ENCODE results near the gene CLMN.

CLMN gene

DNA sequence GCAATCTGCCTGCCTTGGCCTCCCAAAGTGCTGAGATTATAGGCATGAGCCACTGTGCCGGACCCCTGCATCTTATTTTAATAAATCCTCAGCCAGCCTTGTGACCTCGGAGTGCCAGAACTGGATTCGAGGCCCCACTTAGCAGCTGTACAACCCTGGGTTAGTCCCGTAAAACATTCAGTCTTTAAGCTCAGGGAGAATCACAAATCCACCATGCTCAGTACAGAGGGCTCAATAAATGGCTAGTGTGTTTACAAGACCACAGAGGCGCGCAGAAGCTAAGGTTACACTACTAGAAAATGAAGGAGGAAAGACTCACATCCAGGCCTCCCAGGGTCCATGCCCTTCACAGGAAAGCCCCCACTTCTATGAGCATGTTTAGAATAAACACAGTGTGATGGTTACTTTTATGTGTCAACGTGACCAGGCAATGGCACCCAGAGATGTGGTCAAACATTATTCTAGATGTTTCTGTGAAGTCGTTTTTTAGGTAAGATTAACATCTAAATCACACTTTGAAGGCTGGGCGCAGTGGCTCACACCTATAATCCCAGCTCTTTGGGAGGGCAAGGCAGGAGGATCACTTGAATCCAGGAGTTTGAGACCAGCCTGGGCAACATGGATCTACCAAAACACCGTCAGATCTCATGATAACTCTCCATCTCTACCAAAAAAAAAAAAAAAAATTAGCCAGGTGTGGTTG, 55.3 kb downstream of the CLMN start:
- DNase-seq (ENCODE audit: low read depth in 3 of 3, low spot score in 1 of 3), result no peak

DNA sequence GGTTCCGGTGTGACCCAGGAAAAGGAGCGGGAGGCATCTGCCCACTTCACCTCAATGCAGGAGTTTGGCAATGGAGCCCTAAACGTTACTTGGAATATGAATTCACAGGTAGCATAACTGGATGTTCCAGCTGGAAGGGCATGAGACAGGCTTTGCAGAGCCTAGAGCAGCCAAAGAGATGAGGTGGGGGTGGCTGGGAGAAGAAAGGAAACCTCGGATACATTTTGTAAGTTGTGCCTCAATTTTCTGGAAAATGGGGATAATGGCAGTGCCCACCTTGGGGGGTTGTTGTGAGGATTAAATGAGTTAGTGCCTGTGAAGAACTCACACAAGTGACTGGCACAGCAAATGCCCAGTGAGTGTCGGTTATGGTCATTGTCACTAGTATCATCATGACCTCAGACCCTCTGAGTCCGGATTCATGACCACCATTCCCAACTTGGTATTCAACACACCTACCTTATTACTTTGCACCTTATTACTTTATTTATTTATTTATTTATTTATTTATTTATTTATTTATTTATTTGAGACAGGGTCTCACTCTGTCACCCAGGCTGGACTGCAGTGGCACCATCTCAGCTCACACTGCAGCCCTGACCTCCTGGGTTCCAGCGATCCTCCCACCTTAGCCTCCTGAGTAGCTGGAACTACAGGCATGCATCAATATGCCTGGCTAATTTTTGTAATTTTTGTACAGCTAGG, 56.0 kb downstream of the CLMN start:
- no peak for DNase-seq (ENCODE audit: low read depth in 3 of 3, low spot score in 1 of 3)

DNA sequence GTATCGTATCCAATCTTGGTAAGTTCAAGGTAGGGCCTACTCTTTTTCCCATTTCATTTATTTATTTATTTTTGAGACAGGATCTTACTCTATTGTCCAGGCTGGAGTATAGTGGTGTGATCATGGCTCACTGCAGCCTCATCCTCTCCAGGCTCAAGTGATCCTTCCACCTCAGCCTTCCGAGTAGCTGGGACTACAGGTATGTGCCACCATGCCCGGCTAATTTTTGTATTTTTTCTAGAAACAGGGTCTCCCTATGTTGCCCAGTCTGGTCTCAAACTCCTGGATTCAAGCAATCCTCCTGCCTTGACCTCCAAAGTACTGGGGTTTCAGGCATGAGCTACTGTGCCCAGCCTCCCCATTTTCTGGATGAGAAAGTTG, 57.2 kb downstream of the CLMN start:
- DNase-seq (ENCODE audit: low read depth in 3 of 3, low spot score in 1 of 3), result no peak

DNA sequence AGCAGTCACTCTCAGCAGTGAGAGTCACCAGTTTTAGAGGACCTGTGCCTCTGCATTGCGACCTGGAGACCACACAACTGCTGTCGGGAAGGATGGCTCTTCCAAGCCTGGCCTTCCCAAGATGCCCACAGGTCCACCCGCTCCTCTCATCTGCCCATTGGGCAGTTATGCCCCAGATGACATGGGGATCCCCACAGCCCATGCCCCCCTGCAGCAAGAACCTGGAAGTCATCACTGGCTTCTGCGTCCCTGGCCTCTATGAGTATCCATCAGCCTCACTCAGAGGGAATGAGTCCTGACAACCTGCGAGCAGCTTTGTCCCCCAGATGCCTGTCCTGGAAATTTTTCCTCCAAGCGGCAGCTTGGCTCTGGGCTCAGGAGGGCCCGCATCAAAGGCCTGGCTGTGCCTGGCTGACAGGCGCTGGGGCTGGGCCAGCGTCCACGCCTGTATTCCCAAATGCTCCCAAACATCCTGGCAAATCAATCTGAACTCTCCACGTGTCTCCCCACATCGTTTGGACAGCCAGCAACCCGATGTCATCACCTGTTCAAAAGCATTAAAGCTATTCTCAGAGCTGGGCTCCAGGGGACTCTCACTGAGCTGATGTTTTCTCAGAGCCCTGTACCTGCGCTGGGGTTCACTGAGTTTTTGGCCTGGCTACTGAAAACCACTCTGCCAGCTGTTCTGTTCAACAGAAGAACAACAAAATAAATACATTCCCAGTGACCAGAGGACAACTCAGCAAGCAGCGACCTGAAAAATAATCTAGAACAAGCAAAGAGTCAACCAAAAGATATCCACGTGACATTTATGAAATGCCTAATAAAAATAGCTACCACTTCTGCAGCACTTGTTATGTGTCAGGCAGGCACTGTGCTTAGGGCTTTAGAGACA, 57.8 kb downstream of the CLMN start:
- no peak for DNase-seq (ENCODE audit: low read depth in 3 of 3, low spot score in 1 of 3)

DNA sequence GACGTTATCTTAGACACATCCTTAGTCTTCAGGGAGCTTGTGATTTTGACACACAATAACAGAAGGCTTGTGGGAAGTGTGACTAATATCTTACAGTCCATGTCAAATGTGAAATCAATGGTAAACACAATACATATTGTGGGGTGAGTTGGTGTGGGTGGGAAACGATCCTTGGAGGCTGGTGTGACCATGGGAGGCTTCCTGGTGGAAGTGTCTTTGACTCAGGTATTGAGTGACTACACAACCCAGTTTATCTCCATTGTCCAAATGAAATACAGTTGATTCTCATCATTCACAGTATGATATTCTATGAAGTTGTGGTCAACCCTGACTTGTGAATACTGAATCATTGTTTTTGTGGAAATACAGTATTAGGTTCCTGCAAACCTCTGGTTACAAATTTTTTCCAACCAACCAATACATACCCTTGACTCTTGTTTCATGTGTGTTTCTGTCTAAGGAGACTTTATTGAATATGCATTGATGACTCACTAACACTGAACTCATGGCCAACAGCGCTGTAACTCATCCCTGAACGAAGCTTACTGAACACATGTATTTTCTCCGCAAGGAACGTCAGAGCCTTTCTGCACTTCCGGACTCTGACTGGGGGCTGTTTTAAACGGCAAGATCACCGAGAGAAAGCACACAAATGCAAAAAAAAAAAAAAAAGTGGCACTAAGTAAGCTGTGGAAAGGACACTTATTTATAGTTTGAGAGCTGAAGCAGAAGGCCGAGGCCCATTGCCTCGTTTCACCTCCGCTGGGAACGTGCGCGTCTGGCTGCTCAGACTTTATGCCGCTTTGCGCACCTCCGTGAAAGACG, 59.0 kb downstream of the CLMN start:
- no peak for DNase-seq (ENCODE audit: low read depth in 3 of 3, low spot score in 1 of 3)

DNA sequence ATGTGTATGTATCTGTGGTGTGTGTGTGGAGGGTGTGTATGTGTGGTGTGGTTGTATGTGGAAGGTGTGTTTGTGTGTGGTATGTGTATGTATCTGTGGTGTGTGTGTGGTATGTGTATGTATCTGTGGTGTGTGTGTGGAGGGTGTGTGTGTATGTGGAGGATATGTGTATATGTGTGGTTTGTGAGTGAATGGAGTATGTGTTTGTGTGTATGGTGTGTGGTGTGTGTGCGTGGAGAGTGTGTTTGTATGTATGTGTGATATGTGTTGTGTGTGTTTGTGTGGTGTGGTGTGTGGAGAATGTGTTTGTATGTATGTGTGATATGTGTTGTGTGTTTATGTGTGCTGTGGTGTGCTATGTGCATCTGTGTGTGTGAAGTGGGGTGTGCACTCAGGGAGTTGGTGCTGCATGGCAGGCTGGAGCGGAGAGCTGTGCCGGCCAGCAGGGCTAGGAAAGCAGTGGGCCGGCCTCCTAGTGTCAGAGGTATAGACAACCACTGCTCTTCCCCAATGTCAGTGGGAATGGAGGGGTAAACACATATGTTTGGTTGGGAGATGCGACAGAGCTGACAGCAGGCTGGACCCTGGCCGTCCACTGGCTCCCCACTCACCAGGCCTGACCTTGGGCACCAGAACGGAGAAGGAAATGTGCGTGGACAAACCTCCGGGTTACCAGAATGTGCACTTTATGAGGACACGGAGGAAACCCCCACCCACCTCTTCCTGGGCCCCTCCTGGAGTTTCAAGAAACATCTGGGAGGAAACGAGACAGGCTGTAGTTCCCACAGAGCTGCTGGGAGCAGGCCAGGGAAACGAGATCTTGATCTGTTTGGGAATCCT, 60.7 kb downstream of the CLMN start:
- DNase-seq (ENCODE audit: low read depth in 3 of 3, low spot score in 1 of 3), result no peak

DNA sequence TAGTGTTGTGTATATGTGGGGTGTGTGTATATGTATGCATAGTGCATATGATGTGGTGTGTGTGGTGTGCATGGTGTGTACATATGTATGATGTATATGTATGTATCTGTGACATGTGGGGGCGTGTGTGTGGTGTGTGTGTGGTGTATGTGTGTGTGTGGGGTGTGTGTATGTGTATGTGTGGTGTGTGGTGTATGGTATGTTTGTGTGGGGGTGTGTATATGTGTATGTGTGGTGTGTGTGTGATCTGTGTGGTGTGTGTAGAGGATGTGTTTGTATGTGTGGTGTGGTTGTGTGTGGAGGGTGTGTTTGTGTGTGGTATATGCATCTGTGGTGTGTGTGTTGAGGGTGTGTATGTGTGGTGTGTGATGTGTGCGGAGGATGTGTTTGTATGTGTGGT, 61.6 kb downstream of the CLMN start:
- DNase-seq (ENCODE audit: low read depth in 3 of 3, low spot score in 1 of 3), result no peak

DNA sequence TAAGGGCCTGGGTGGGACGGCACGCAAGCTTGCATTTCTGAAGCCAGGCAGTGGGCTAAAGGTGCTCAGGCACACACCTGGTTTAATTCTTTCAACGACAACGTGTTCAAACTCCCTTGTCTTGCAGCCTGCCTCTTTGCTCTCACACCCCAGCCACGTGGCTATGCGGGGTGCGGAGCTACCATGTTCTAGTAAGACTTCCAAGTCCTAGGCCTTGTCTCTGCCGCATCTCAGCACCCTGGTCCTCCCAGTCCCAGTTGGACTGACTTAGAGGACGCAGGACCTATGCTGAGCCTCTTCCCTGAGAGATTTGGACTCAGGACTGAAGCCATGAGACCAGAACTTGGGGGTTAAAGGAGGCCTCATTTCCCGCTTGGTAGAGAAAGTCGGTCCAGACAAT, 62.2 kb downstream of the CLMN start:
- DNase-seq (ENCODE audit: low read depth in 3 of 3, low spot score in 1 of 3), result no peak

DNA sequence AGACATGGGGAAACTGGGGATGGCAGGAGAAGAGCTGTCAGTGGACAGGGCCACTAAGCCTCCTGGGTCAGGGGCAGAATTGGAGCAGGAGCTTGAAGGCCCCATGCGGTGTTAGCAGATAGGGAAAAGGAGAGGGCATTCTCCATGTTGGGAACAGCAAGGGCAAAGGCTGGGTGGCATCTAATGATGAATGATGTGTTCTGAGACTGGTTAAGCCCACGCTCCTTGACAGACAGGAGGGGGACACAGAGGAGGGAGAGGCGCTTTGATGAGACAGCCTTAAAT, 63.0 kb downstream of the CLMN start:
- no peak for DNase-seq (ENCODE audit: low read depth in 3 of 3, low spot score in 1 of 3)

DNA sequence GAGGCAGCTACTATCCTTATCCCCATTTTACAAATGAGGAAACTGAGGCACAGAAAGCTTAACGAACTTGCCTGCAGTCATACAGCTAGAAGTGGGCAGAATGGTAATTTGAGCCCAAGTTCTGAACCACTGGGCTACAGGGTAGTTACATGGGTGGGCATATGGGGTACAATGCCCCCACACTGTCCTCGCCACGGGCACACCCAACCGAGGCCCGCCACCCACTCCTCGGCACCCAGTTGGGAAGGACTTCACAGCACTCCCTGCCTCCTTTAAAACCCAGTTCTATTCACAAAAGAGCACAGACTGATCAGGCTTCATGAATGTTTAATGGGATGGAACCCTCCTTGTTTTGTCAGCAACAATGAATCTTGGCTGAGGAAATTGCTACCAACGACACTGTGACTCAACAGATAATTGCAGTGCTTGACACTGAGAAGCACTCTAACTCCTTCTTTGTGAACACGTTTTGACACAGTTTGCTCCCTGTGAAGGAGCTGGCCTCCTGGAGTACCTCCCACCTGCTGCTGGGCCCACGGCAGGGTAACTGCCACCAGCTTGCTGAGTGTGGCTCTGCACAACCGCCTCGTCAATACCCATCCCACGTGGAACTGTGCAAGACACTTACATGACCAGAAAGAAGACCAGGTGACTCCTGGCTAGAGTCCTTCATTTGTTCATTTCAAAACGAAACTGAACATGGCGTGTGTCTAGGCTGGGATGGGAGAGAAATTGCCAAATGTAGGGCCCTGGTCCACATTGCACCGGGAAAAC, 63.5 kb downstream of the CLMN start:
- DNase-seq (ENCODE audit: low read depth in 3 of 3, low spot score in 1 of 3), result no peak

DNA sequence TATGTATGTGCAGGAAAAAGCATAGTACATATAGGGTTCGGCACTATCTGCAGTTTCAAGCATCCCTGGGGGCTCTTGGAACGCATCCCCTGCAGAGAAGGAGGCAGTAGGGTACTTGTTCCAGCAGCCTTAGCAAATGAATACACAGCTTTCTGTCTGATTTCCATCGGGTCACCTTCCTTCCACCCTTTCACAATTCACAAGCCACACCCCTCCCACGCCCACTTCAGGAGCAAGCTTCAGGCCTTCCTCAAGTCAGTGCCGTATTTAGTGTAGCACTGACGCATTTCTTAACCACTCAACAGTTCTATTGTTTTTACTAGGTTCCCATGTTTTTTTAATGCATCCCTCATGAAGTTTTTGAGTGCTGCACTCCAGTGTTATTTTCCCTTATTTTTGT, 64.2 kb downstream of the CLMN start:
- no peak for DNase-seq (ENCODE audit: low read depth in 3 of 3, low spot score in 1 of 3)

DNA sequence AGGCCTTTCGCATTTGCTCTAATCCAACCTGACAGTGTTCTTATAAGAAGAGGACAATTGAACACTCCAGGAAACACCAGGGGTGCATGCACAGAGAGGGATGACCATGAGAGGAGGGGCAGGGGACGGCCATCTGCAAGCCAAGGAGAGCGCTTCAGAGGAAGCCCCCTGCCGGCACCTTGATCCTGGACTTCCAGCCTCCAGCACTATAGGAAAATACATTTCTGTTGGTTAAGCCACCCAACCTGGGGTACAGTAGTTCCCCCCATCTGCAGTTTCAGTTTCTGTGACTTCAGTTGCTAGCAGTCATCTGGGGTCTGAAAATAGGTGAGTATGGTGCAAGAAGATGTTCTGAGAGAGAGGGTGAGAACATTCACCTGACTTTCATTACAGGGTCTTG, 64.7 kb downstream of the CLMN start:
- DNase-seq (ENCODE audit: low read depth in 3 of 3, low spot score in 1 of 3), result no peak

DNA sequence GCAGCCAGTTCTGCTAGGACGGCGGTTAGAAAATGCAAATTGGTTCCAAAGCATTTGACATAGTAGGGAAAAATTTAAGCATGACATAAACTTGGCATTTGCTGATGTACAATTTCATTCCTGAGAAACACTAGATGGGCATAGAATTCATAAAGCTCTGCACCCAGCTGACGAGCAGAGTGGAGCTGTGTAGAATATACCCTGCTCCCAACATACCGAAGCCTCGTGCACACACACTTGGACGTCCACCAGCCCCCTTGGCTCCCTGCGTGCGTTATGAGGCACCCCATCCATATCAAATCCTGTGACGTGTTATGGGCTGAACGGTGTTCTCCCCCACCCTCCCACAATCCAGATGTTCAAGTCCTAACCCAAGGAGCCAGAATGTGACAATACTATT, 65.4 kb downstream of the CLMN start:
- DNase-seq (ENCODE audit: low read depth in 3 of 3, low spot score in 1 of 3), result no peak

DNA sequence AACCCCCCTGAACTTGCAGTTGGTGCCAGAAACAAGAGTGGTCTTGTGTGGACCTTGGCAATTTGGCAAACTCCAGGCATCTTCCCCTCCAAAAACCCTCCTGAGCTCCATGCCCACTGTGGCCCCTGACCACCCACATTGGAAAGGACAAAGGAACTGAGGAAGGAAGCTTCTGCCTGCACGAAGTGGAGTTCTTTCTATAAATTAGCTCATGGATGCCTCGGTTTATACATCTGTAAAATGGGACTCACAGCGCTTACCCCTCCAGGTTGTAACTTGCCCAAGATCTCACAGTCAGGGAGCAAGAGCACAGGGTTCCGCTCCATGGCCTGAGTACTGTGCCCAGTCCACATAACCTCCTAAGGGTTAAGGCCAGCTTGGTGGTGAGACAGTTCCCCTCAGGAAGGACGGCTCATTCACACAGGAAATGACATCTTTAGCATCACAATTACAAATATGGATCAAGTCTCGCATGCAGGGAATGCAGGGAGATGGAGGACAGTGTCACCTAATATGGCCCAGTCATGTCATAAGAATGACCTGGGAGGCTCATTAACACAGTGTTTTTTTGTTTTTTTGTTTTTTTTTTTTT, 66.6 kb downstream of the CLMN start:
- DNase-seq (ENCODE audit: low read depth in 3 of 3, low spot score in 1 of 3), result no peak

DNA sequence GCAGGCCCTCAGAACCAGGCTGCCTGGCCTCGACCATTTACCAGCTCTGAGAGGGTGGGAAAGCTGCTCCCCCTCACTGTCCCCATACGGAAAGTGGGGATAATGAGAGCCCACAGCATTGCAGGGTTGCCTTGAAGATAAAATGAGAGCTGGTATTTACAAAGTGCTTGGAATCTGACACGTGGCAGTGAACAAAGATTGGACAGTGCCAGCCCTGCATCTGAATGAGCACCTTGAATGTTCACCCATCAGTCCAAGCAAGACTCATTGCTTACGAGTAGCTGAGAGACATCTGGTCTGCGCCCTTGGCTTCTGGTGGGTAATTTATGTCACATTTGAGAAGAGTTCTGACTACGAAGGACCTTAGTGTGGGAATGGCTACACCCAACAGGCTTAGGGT, 67.5 kb downstream of the CLMN start:
- DNase-seq (ENCODE audit: low read depth in 3 of 3, low spot score in 1 of 3), result no peak

DNA sequence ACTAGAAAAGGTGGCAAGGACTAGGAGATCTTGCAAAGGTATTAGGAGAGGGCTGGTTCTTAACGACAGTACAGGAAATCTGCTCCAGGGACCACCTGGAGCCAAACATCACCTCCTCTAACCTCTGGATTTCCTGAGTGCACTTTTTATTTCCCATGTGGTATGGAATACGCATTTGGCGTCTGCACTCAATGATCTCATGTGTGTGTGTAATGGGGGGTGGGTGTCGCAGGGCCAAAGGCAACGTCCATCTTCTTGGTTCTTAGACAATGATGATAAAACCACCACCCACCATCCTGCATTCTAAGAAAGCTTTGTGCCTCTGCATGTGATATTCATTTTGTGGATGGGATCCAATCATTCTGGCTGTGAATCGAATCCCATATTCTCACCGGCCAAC, 68.8 kb downstream of the CLMN start:
- DNase-seq (ENCODE audit: low read depth in 3 of 3, low spot score in 1 of 3), result no peak

DNA sequence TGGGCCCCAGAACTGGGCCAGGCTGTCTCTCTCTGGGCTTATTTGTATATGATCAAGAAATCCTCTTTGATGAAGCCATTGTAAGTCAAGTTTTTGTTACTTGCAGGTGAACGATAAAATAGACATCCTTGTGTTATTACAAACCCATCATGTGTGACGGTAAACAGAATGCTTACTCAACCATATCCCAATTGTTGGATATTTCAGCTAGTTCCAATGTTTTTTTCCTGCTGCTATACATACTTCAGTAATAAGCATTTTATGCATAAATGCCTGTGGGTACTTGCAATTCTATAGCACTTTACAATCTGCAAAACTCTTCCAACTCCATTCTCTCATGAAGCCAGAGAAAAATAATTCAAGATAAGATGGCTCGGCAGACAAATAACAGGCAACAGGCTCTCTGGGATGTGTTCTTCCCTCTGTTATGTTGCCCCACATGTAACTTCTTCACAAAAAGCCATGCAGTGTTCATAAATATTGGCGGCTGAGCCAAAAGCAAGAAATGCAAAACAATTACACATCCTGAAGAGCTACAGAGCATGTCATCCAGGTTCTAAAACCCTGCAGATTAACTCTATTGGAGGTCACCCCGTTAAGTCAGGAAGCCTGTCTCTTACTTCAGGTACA, 69.5 kb downstream of the CLMN start:
- no peak for DNase-seq (ENCODE audit: low read depth in 3 of 3, low spot score in 1 of 3)

DNA sequence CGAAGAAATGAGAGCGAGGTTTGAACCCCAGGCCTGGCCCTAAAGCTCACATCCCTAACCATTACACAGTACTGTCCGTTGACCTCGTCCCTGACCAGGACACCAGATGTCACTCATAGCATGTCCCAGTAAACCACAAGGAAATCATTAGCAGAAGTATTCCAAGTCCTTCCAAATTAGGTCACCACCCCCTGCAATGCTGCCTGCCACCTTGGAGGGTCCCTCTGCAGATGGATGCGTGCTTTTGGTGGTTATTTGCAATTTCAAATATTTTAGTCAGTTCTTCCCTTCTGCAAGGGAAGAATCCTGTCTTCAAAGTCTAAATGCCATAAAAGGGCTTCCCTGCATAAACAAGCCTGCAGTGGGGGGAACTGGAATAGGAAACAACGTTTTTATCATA, 71.3 kb downstream of the CLMN start:
- no peak for DNase-seq (ENCODE audit: low read depth in 3 of 3, low spot score in 1 of 3)

DNA sequence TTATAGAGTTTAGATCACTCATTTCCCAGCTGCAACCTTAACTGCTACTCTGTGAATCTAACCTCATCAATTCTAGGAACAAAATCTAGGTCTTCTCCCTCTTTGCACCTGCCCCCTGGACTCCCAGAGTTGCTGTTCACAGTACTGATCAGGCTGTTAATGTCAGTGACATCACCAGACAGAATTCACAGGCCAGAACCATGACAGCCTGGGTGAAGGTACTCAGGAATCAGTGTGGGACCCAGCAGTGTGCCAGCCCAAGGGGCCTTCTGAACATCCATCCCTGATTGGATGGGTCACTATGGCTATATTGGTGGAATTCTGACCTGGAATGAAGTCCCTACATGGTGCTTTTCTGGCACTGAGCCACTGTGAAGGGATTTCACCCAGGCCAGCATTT, 72.8 kb downstream of the CLMN start:
- DNase-seq (ENCODE audit: low read depth in 3 of 3, low spot score in 1 of 3), result no peak

Measured in stimulated activated CD4-positive, alpha-beta T cell treated with anti-CD3 and anti-CD28 coated beads, TNF-alpha, amount 100 ng/mL, for 1 hour (primary cell).